Sigmoid colon (tissue), 7 donors: ENCODE data around the gene IL7R. TPM values are rescaled to one million over a fixed set of nuclear protein-coding genes. Genes with fewer than 3 reads are reported as not detected.
"Not testable (repeated sequence)": the region's sequence is repeated elsewhere in the genome, so short reads cannot be mapped to it uniquely, and the experiment has no call there.

ENCODE experiments used
- DNase-seq: peaks from one replicate; pipeline ENCODE4 v3.0.0-alpha.2; 2019
- H3K27ac ChIP-seq, 4 donors: fragments of 200-600 bp; sonication (generic); one replicate each; pipeline ENCODE4 v1.5.1; 2016 to 2019; ENCODE audit warnings: mild to moderate bottlenecking in 1 of 4
- H3K27me3 ChIP-seq, 3 donors: fragments of 200-600 bp; sonication (generic); one replicate each; pipeline ENCODE4 v1.5.1; 2019; ENCODE audit warnings: mild to moderate bottlenecking in 1 of 3
- H3K36me3 ChIP-seq, 4 donors: fragments of 200-600 bp; sonication (generic); one replicate each; pipeline ENCODE4 v1.5.1; 2016 to 2019
- H3K4me1 ChIP-seq, 4 donors: fragments of 200-600 bp; sonication (generic); one replicate each; pipeline ENCODE4 v1.5.1; 2017 to 2019
- H3K4me3 ChIP-seq, 4 donors: fragments of 200-600 bp; sonication (generic); one replicate each; pipeline ENCODE4 v1.5.1; 2017 to 2019; ENCODE audit warnings: mild to moderate bottlenecking in 2 of 4, moderate library complexity in 1 of 4
- H3K9me3 ChIP-seq, 4 donors: fragments of 200-600 bp in 3 of 4; sonication (generic) in 3 of 4; one replicate each; pipeline versions ENCODE4 v1.5.1 to v1.6.1; 2013 to 2019
- CTCF ChIP-seq, 4 experiments: fragments of 450-650 bp in 3 of 4; fragments of 200-600 bp in 1 of 4; IDR thresholded peaks; one replicate each; pipeline ENCODE4 v1.5.1; 2016 to 2019; ENCODE audit warnings: antibody characterized with exemption in 4 of 4, mild to moderate bottlenecking in 3 of 4, moderate library complexity in 2 of 4
- EP300 ChIP-seq, 4 donors: sonication (generic); formaldehyde crosslinking; IDR thresholded peaks; one replicate each; pipeline ENCODE4 v1.6.1; 2017; ENCODE audit warnings: antibody characterized with exemption in 4 of 4
- POLR2A ChIP-seq, 2 donors: fragments of 450-650 bp; IDR thresholded peaks; one replicate each; pipeline ENCODE4 v1.6.1; 2016; ENCODE audit warnings: antibody characterized with exemption in 2 of 2, mild to moderate bottlenecking in 2 of 2, moderate library complexity in 2 of 2
- POLR2AphosphoS5 ChIP-seq, 4 donors: sonication (generic); formaldehyde crosslinking; IDR thresholded peaks; one replicate each; pipeline ENCODE4 v1.6.1; 2017; ENCODE audit warnings: antibody characterized with exemption in 4 of 4
- WGBS, 2 donors: extraction: QIAGEN DNeasy Blood & Tissue Kit; methylation state at CpG; one replicate each; pipeline ENCODE4 v1.1.7; 2013; 5-methylcytosine and 5-hydroxymethylcytosine counted together
- intact Hi-C: fragments of 100-400 bp; cut with DNase I; formaldehyde crosslinking; loops from one replicate; pipeline ENCODE4 v1.15.1; 2023
- polyA plus RNA-seq, 3 donors: library from polyadenylated mRNA; stranded (reverse); fragments of 200-250 nt; gene quantifications; one replicate each; pipeline ENCODE4 v1.2.3, GENCODE V29; 2013
- total RNA-seq, 4 donors: library from RNA; depleted of rRNA; stranded (reverse); fragments of >200 nt; gene quantifications; one replicate each; pipeline ENCODE4 v1.1.0, GENCODE V29; 2016
- donor health status: healthy with polysubstance abuse.
- donor health status: Bipolar disorder and iron deficiency.
- donor health status: healthy.

IL7R gene
- total and polyA plus RNA-seq, 7 donors = 1.4 to 65.8 (median 3.1) TPM

- no peaks in the 10 kb centered on the region for H3K9me3 ChIP-seq
- DNase-seq = no peak
- no peaks in the 10 kb centered on the region for H3K27me3 ChIP-seq
- no peaks in the 10 kb centered on the region for H3K36me3 ChIP-seq
- peaks cover 0 to 5% (median 0%) of the 10 kb centered on the region in 4 donors for H3K4me1 ChIP-seq
- TF ChIP-seq EP300 (IDR thresholded peaks at IDR 0.05) (no peak), POLR2AphosphoS5 (IDR thresholded peaks at IDR 0.05) (no peak), POLR2A (IDR thresholded peaks at IDR 0.05) (no peak), CTCF (IDR thresholded peaks at IDR 0.05) (no peak)
- H3K4me3 ChIP-seq = no peak overlapping the region
- intact Hi-C loops = no loop called here
- H3K27ac ChIP-seq = no peak overlapping the region
These were observed 3.9 kb upstream of the IL7R start for GRCh38 chr5:35852773-35853172.

- 61 to 72% methylated on average over 3 of the region's 3 CpGs for WGBS, 2 donors
- H3K36me3 ChIP-seq = no peaks in the 10 kb centered on the region
These were observed 3.1 kb upstream of the IL7R start for GRCh38 chr5:35853631-35854030.

GRCh38 chr5:35854248-35854647 lies 2.4 kb upstream of the IL7R start:
- no peaks in the 10 kb centered on the region for H3K27me3 ChIP-seq
- no peaks in the 10 kb centered on the region for H3K36me3 ChIP-seq
- H3K4me1 ChIP-seq = peaks cover 0 to 5% (median 0%) of the 10 kb centered on the region in 4 donors
- no peaks in the 10 kb centered on the region for H3K9me3 ChIP-seq
- intact Hi-C loops = no loop called here
- TF ChIP-seq EP300 (IDR thresholded peaks at IDR 0.05) (no peak), POLR2AphosphoS5 (IDR thresholded peaks at IDR 0.05) (no peak), CTCF (IDR thresholded peaks at IDR 0.05) (no peak), POLR2A (IDR thresholded peaks at IDR 0.05) (no peak)
- no peak overlapping the region for H3K4me3 ChIP-seq
- DNase-seq = no peak
- 53 to 87% methylated on average over 1 of the region's 1 CpG for WGBS, 2 donors
- no peak overlapping the region for H3K27ac ChIP-seq

More at GRCh38 chr5:35853631-35854030, 3.1 kb upstream of the IL7R start:
- Histone ChIP-seq H3K4me3 (no peak overlapping the region), H3K27ac (no peak overlapping the region), H3K9me3 (no peaks in the 10 kb centered on the region), H3K4me1 (peaks cover 0 to 5% (median 0%) of the 10 kb centered on the region in 4 donors), H3K27me3 (no peaks in the 10 kb centered on the region)
- no peak for TF ChIP-seq POLR2AphosphoS5 (IDR thresholded peaks at IDR 0.05)
- no peak for TF ChIP-seq POLR2A (IDR thresholded peaks at IDR 0.05)
- TF ChIP-seq EP300 (IDR thresholded peaks at IDR 0.05) = no peak
- TF ChIP-seq CTCF (IDR thresholded peaks at IDR 0.05) = no peak
- DNase-seq = no peak
- intact Hi-C loops = no loop called here

GRCh38 chr5:35855187-35855586 lies 1.5 kb upstream of the IL7R start:
- 71 to 79% methylated on average over 1 of the region's 1 CpG for WGBS, 2 donors
- Histone ChIP-seq H3K36me3 (no peaks in the 10 kb centered on the region), H3K4me3 (no peak overlapping the region), H3K4me1 (peaks cover 0 to 5% (median 0%) of the 10 kb centered on the region in 4 donors), H3K9me3 (no peaks in the 10 kb centered on the region), H3K27me3 (no peaks in the 10 kb centered on the region), H3K27ac (no peak overlapping the region)
- DNase-seq = no peak
- TF ChIP-seq POLR2AphosphoS5 (IDR thresholded peaks at IDR 0.05) (no peak), CTCF (IDR thresholded peaks at IDR 0.05) (no peak), EP300 (IDR thresholded peaks at IDR 0.05) (no peak), POLR2A (IDR thresholded peaks at IDR 0.05) (no peak)
- intact Hi-C loops = no loop called here

DNA sequence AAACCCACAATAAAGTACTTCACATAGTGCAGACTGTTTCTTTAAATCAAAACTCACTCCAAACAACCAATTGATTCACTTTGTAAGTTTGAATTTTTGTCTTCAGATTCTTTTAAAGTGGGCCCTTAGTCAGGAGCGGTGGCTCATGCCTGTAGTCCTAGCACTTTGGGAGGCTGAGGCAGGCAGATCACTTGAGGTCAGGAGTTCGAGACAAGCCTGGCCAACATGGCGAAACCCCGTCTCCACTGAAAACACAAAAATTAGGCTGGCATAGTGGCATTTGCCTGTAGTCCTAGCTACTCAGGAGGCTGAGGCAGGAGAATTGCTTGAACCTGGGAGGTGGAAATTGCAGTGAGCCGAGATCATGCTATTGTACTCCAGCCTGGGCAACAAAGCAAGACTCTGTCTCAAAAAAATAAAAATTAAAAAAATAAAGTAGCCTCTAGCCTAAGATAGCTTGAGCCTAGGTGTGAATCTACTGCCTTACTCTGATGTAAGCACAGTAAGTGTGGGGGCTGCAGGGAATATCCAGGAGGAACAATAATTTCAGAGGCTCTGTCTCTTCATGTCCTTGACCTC lies 416 bp upstream of the IL7R start:
- H3K27me3 ChIP-seq, DNase-seq, intact Hi-C loops, H3K4me1 ChIP-seq, H3K9me3 ChIP-seq, H3K36me3 ChIP-seq, H3K4me3 ChIP-seq, H3K27ac ChIP-seq: not testable (repeated sequence)
- WGBS, 2 donors = 84 to 92% methylated on average over 5 of the region's 5 CpGs
